SK-N-SH (cell line): ENCODE data around the gene AZU1.
"Not testable (repeated sequence)": the region's sequence is repeated elsewhere in the genome, so short reads cannot be mapped to it uniquely, and the experiment has no call there.

Experiments used
- EP300 ChIP-seq, 2 experiments: IDR thresholded peaks; 2 replicates each; pipeline versions ENCODE4 v1.4.0 to v1.6.1; 2012; ENCODE audit warnings: borderline replicate concordance in 1 of 2, low read depth in 1 of 2, low read length in 1 of 2
- MXI1 ChIP-seq: IDR thresholded peaks from 2 replicates; pipeline ENCODE4 v1.6.1; 2012; ENCODE audit warnings: mild to moderate bottlenecking, low read depth, low read length, improper control_type of control experiment
- PBX3 ChIP-seq: IDR thresholded peaks from 2 replicates; pipeline ENCODE4; 2012
- POLR2AphosphoS5 ChIP-seq: IDR thresholded peaks from 2 replicates; pipeline ENCODE4 v1.6.1; 2012; ENCODE audit warnings: low read depth, low read length
- RAD21 ChIP-seq: IDR thresholded peaks from 2 replicates; pipeline ENCODE4 v1.6.1; 2012; ENCODE audit warnings: mild to moderate bottlenecking, low read length
- TF ChIP-seq, protein P1 (sequence below): fragments of 200-600 bp; sonication (generic); IDR thresholded peaks from 2 replicates; pipeline ENCODE4 v1.6.1; 2017; ENCODE audit warnings: antibody characterized with exemption, mild to moderate bottlenecking, moderate library complexity

- TF ChIP-seq POLR2AphosphoS5; EP300 (IDR thresholded peaks at IDR 0.05; ENCODE audit: borderline replicate concordance in 1 of 2, low read depth in 1 of 2, low read length in 1 of 2); RAD21; MXI1; PBX3: not testable (repeated sequence)
- TF ChIP-seq, protein P1, sequence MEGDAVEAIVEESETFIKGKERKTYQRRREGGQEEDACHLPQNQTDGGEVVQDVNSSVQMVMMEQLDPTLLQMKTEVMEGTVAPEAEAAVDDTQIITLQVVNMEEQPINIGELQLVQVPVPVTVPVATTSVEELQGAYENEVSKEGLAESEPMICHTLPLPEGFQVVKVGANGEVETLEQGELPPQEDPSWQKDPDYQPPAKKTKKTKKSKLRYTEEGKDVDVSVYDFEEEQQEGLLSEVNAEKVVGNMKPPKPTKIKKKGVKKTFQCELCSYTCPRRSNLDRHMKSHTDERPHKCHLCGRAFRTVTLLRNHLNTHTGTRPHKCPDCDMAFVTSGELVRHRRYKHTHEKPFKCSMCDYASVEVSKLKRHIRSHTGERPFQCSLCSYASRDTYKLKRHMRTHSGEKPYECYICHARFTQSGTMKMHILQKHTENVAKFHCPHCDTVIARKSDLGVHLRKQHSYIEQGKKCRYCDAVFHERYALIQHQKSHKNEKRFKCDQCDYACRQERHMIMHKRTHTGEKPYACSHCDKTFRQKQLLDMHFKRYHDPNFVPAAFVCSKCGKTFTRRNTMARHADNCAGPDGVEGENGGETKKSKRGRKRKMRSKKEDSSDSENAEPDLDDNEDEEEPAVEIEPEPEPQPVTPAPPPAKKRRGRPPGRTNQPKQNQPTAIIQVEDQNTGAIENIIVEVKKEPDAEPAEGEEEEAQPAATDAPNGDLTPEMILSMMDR: not testable (repeated sequence)
Measured at GRCh38 chr19:820212-820611, 7.4 kb upstream of the AZU1 start.
